ENCODE measurements around the gene GADL1.

GADL1 gene

DNA sequence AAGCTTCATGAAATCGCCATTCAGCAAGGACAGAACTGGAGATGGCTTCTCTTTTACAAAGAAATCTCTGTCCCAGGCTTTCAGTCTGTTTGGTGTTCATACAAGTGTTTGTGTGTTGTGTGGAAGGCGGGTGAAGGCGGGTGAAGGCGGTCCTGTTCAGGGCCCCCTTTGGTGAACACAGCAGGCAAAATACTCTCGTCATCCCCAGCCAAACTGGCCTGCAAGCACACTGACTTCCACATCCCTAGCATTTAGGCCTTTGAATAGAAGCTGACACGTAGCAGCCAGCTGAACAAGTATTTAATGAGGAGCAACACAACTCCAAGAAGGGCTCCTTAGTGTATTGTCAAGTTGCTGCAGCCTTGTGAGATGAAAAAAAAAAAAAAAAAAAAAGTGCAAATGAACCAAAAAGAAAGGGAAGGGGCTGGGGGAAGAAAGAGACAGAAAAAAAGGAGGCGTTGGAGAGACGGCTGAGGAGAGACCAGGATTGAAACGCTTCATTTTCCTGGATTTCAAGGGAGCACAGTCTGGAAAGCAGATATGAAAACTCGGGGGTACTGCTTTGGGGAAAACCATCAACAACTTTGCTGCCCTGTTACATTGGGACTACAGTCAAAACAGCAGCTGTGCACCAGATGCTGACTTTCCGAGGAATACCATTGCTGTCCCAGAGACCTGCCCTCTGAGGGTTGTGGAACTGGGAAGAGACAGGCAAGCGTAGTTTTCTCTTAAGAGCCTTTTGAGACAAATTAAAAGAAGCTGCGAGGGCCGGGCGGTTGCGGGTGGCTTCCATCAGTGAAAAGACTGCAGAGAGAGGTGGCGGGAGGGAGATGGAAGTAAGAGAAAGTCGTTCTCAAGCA, 213.4 kb downstream of the GADL1 start:
- peaks cover 98% of the 10 kb centered on the region for H3K4me1 Mint-ChIP-seq
- H3K36me3 Mint-ChIP-seq = peaks cover 70% of the 10 kb centered on the region
- H3K9me3 Mint-ChIP-seq = peaks cover 8% of the 10 kb centered on the region
- peak overlapping the region; percentile 67 for H3K4me3 Mint-ChIP-seq
- peak overlapping the region; percentile 97 for H3K27ac Mint-ChIP-seq
- no peaks in the 10 kb centered on the region for H3K27me3 Mint-ChIP-seq

DNA sequence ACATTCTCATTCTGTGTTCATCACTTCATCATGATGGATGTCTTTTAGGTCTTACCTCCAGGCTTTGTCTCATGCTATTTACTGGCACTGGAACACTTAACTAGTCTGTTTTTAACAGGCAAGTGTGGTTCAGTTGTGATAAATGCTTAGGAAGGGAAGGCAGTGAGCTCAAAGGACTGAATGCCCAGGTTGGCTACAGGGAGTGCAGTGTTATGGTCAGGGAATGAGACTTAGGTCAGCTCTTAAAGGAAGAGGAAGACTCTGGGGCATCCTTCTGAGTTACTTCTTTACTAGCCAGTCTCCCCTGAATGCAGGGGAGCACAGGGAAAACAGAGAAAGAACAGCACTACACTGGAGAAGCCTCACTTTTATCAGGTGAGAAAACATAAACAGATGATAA, 215.4 kb downstream of the GADL1 start:
- Mint-ChIP-seq H3K27ac (peak overlapping the region; percentile 86), H3K4me3 (peak overlapping the region; percentile 61), H3K9me3 (peaks cover 8% of the 10 kb centered on the region), H3K36me3 (peaks cover 72% of the 10 kb centered on the region), H3K27me3 (no peaks in the 10 kb centered on the region), H3K4me1 (peaks cover 98% of the 10 kb centered on the region)

DNA sequence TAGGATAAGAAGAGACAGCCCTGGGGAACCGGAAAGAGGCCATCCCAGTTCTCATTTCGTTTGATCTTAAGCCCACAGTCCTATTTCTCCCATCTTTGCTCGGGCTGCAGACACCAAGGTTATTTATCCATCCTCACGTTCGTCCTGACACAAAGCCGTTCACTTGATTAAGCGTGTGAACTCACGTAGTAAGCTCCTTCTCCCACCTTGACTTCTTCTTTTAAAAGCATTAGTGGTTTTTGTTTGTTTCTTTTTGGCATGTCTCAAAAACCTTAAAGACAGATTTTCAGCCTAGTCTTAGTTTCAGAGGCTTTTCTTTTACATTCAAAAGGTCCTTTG, 217.1 kb downstream of the GADL1 start:
- peaks cover 98% of the 10 kb centered on the region for H3K4me1 Mint-ChIP-seq
- H3K9me3 Mint-ChIP-seq = peaks cover 8% of the 10 kb centered on the region
- peaks cover 77% of the 10 kb centered on the region for H3K36me3 Mint-ChIP-seq
- no peaks in the 10 kb centered on the region for H3K27me3 Mint-ChIP-seq
- H3K4me3 Mint-ChIP-seq = peak overlapping the region; percentile 77
- H3K27ac Mint-ChIP-seq = peak overlapping the region; percentile 96

DNA sequence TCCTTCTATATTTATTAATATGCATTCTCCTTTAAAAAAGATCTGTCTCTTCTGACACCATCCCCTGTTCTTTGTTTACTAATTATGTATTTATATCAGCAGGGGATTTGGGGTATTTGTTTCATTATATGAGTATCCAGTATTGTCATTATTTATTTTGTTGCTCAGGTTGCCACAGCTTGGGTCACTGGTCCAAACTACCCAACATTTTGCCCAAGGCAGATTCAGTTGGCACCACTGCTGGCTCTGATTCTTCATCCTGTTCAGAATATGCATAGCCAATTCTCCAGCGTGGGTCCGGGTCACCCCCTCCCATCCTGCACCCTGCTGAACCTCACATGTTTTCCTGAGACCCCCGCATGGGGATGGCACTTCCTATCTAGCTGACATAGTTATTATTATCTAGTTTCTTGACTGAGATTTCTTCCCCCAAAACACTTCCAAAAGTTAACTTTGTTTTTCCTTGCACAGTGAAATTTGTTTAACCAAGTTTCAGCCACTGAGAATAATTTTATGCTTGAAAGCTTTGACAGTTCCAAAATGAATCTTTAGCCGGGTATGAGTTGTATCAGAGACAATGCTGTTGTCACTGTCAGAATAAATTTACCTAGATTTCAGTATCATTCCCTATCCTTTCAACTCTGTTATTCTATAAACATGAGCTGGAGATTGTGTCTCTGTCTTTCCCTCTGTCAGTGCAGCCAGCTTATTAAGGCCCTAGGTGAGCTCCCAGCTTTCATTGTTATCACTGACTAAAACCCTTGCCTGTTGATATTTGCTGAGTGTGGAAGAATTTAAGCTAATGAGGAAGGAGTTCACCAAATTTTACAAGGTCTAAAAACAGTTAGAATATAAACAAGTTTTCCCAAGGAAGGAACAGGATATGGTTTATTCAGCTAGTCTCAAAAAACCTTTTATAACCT, 217.8 kb downstream of the GADL1 start:
- Mint-ChIP-seq H3K4me3 (peak overlapping the region; percentile 77), H3K36me3 (peaks cover 78% of the 10 kb centered on the region)

More for the DNA sequence above, 217.8 kb downstream of the GADL1 start:
- Mint-ChIP-seq H3K9me3 (peaks cover 8% of the 10 kb centered on the region), H3K27ac (peak overlapping the region; percentile 96), H3K4me1 (peaks cover 98% of the 10 kb centered on the region), H3K27me3 (no peaks in the 10 kb centered on the region)

Measured in activated naive CD4-positive, alpha-beta T cell treated with anti-CD3 and anti-CD28 coated beads, Interleukin-2, amount 50 U/mL, for 24 hours (primary cell).